NCI-H82 (cell line): Measurements from ENCODE around the gene L3MBTL4.
A peak's percentile ranks its signal among the peaks of the same experiment; 100 is the strongest.
"Not testable (repeated sequence)": the region's sequence is repeated elsewhere in the genome, so short reads cannot be mapped to it uniquely, and the experiment has no call there.

ENCODE experiments used
- DNase-seq: peaks from one replicate; lab custom pipeline; 2025; lab: John Stamatoyannopoulos, UW

L3MBTL4 gene

GRCh38 chr18:6310714-6311113 lies 104.0 kb downstream of the L3MBTL4 start:
- DNase-seq: no peak

DNA sequence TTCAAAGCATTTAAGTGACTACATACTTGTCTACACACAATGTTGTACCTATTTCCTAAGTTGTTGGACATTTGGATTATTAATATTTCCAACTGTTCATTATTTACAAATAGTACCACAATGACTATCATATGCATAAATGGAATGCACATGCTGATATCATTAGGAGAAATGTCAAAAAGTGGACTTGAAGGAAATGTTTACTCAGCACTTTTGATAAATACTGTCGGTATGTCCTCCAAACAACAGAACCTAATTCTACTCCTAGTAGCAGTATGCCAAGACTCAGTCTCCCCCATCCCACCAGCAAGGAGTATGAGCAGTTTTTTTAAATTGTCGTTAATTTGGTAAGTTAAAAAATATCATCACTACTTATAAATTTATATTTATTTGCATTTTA lies 116.8 kb downstream of the L3MBTL4 start:
- DNase-seq: no peak

GRCh38 chr18:6294148-6294784 lies 120.4 kb downstream of the L3MBTL4 start:
- DNase-seq: no peak

DNA sequence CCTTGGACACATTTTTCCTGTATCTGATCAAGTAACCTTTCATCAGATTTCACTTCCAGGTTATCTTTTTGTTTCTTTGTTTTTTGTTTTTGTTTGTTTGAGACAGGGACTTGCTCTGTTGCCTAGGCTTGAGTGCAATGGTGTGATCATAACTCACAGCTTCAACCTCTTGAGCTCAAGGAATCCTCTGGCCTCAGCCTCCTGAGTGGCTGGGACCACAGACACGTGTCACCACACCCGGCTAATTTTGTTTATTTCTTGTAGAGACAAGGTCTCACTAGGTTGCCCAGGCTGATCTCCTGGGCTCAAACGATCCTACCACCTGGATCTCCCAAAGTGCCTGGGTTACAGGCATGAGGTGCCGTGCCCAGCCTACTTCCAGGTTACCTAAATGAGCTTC lies 124.9 kb downstream of the L3MBTL4 start:
- no peak for DNase-seq

- DNase-seq: no peak
These were observed 128.1 kb downstream of the L3MBTL4 start for GRCh38 chr18:6286585-6286984.

GRCh38 chr18:6284761-6285160 lies 129.9 kb downstream of the L3MBTL4 start:
- DNase-seq: no peak

DNA sequence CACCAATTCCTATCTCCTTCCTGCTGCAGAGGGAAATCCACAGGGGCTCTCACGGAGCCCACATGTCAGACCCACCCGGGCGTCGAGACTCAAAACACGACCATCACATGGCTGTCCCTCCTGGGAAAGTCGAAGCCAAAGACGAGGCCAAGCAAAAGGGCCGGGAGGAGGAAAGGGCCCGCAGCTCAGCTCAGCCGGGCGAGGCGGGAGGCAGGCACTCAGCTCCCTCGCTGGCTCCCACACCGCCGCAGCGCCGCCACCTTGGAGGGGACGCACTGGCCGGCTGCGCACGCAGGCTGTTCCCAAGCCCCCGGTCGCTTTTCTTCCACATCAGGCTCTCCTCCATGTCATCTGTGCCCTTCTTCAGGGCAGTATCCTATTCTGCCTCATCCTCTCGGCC lies 130.4 kb downstream of the L3MBTL4 start:
- DNase-seq: no peak

DNA sequence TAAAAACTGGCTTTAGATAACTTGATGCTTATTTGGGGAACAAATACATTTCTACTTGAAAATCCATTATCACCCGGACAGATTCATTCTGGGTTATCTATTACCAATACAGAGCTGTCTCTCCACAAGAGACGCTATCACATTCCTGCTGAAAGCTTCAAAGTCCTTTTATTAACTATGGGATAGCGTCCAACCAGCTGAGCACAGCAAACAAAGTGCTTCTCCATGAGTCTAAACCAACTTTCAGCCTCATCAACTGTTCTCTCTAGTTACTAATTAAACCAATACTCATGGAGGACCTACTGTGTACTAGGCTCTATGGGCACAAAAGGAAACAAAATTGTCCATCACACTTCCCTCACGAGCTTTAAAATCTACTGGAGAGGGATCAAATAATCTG lies 132.8 kb downstream of the L3MBTL4 start:
- DNase-seq: no peak

GRCh38 chr18:6280211-6280743 lies 134.4 kb downstream of the L3MBTL4 start:
- no peak for DNase-seq

- DNase-seq: no peak
These were observed 135.4 kb downstream of the L3MBTL4 start for GRCh38 chr18:6279308-6279707.

GRCh38 chr18:6273423-6273822 lies 141.3 kb downstream of the L3MBTL4 start:
- no peak for DNase-seq

GRCh38 chr18:6272144-6272543 lies 142.6 kb downstream of the L3MBTL4 start:
- DNase-seq: peak; percentile 11

DNA sequence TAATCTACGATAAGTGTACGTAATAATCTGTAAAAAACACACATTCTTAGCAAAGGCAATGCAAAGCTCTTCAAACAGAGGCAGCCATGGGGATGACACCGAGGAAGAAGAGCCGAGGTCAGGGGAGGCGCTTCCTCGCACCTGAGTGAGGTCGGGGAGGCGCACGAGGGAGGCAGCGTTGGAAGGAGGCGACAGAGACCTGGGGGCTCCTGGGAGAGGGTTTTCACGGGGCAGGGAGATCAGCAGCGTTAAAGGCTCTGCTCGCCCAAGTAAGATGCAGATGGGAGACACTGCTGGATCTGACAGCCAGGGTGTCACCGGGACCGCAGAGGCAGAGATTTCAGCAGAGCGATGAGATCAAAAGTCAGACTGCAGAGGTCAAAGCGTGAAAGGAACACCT lies 143.1 kb downstream of the L3MBTL4 start:
- no peak for DNase-seq

DNA sequence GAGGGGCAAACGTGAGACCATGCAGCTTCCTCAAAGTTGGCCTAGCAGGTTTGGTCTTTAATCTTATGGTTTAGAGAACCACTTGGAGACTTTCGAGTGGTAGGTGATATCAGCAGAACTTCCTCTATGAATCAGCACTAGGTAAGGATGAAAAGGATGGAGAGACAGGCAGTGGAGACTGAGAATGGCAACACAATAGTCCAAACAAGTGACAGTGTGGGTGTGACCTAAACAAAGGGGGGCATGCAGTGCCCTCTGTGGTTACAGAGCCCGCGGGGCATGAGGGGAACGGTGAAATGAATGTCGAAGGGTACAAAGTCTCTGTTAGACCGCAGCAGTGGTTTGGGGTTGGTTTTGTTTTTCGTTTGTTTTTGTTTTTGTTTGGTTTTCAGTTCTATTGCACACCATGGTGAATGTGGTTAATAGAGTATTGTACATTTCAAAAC lies 143.9 kb downstream of the L3MBTL4 start:
- DNase-seq: no peak

- no peak for DNase-seq
These were observed 144.9 kb downstream of the L3MBTL4 start for GRCh38 chr18:6269660-6270332.

- DNase-seq: no peak
These were observed 148.5 kb downstream of the L3MBTL4 start for GRCh38 chr18:6266212-6266611.

DNA sequence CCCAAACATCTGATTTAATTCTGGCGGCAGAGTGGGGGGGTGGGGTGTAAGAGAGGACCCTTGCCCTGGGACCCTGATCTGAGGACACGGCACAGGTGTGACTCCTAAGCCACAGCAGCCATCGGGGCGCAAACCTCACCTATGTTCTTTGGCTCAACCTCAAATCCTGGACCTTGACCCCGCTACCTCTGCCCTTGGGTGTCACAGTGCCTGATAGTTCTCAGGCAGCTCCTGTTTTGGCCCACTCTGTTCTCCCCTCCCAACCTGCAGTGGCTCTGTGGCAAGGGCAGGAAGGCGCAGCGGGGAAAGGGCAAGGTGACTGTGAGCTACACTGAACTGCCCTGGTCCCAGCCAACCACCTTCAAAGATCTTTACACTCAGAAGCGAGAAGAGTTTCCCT lies 152.8 kb downstream of the L3MBTL4 start:
- DNase-seq: no peak

DNA sequence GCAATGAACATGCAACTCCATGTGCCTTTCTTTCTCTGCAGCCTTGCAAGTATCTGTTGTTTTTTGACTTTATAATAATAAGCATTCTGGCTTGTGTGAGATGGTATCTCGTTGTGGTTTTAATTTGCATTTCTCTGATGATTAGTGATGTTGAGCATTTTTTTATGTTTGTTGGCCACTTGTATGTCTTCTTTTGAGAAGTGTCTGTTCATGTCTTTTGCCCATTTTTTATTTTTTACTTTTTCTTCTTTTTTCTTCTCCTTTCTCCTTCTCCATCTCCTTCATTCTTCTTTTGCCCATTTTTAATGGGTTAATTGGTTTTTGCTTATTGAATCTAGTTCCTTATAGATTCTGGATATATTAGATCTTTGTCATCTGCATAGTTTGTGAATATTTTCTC lies 155.4 kb downstream of the L3MBTL4 start:
- DNase-seq: not testable (repeated sequence)

GRCh38 chr18:6257950-6258349 lies 156.8 kb downstream of the L3MBTL4 start:
- DNase-seq: no peak

DNA sequence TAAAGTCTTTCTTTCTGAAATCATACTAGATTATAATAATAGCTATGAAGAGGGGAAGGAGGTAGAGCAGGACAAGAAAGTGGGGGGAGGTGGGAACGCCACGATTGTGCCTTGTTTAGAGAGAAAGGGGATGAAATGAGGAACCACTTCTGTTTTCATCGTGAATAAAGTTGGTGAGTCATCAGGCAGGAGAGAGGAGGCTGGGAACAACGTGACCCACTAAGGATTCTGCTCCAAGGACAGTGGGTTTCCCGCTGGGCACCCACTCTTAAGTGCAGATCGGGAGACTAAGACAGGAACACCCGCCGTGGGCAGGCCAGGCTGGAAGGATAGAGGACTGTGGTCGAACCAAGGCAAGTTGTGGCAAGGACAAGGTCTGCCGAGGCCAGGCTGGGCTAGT lies 158.2 kb downstream of the L3MBTL4 start:
- DNase-seq: no peak

DNA sequence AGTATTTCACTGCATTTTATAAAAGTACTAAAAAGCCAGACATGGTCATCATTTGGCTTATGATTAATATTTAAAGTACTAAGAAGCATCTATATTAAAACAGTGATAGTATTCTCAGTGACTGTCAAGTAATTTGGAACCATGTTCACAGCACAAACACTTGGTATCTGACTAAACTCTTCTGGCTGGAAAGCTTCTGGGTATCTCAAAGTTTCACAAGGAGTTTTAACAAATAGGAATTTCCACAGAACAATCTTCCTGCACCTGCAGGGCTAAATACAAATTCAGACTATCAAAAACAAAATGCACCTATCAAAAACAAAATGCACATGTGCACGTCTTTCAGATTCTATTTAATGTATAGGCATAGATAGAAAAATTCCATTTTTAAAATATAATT lies 158.8 kb downstream of the L3MBTL4 start:
- DNase-seq: no peak

DNA sequence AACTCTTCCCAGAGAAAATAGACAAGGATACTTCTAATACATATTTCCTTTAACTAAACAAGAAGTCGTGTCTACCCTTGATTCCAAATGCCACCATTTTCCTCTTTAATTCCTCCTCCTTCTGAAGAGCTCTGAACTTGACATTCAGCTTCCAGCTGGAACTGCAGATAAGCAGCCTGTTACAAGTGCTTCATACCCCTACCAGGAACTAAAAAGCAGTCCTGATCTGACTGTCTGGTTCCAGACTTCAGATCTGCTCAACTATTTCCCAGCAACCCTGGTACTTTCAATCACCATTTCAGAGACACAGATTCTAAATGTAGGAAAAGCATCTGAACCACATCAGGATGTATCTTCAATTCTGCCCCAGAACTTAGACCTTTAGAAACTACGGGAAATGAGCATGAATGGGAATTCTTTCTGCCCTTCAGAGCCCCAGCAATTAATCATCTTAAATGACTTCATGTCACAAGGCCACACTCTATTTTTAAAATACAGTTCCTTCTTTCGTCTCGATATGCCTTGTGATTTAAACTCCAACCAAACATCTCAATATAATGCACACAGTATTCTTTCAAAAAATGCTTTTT lies 159.5 kb downstream of the L3MBTL4 start:
- no peak for DNase-seq

- DNase-seq: no peak
These were observed 160.3 kb downstream of the L3MBTL4 start for GRCh38 chr18:6254456-6254855.
